ENCODE measurements around the gene GIMAP2. TPM values are rescaled to one million over a fixed set of nuclear protein-coding genes. Genes with fewer than 3 reads are reported as not detected.
"Not testable (repeated sequence)": the region's sequence is repeated elsewhere in the genome, so short reads cannot be mapped to it uniquely, and the experiment has no call there.

The GIMAP2 gene
- total RNA-seq, 1 donor from 2014 or later, result 0.54 TPM

DNA sequence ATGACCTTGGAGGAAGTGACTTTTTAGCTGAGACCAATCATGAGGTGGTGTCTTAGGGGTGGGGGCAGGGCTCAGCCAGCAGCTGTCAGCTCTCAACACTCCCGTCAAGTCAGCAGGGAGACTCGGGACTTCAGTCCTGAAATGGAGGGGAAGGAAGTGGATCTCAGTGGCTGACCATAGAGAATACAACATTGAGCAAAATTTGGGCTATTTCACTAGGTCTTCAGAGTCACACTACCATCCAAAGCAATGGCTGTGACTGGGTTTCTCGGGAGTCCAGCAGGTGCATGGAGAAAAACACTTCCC lies 36.5 kb upstream of the GIMAP2 start:
- Histone ChIP-seq H3K36me3 (ENCODE audit: control insufficient read depth, insufficient read depth, low read length) (no peaks in the 10 kb centered on the region), H3K27me3 (ENCODE audit: control insufficient read depth, insufficient read depth, low read length) (no peaks in the 10 kb centered on the region), H3K4me3 (ENCODE audit: low read depth, low read length) (no peak overlapping the region)
- no peak for DNase-seq (ENCODE audit: low read depth)
- TF ChIP-seq, protein P1, sequence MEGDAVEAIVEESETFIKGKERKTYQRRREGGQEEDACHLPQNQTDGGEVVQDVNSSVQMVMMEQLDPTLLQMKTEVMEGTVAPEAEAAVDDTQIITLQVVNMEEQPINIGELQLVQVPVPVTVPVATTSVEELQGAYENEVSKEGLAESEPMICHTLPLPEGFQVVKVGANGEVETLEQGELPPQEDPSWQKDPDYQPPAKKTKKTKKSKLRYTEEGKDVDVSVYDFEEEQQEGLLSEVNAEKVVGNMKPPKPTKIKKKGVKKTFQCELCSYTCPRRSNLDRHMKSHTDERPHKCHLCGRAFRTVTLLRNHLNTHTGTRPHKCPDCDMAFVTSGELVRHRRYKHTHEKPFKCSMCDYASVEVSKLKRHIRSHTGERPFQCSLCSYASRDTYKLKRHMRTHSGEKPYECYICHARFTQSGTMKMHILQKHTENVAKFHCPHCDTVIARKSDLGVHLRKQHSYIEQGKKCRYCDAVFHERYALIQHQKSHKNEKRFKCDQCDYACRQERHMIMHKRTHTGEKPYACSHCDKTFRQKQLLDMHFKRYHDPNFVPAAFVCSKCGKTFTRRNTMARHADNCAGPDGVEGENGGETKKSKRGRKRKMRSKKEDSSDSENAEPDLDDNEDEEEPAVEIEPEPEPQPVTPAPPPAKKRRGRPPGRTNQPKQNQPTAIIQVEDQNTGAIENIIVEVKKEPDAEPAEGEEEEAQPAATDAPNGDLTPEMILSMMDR (IDR thresholded peaks at IDR 0.05; ENCODE audit: insufficient read depth, low read length, poor library complexity, severe bottlenecking), result no peak

DNA sequence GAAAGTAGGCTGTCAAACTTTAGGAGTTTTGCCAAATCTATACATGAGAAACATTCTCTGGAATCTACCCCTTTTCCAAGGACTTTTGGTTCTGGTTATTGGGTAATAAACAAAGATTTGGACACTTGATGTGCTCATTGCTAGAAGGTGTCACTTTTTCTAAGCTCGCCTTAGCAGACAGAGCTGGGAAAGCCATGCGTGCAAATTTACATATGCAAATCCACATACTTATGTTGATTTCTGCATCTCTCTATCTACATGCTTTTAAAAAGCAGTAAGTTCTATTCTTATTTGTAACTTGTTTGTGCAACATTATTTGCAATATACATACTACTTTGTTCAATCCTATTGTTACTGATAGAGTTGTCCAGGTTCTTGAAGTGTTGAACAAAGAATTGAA lies 30.8 kb upstream of the GIMAP2 start:
- no peaks in the 10 kb centered on the region for H3K27me3 ChIP-seq (ENCODE audit: control insufficient read depth, insufficient read depth, low read length)
- no peaks in the 10 kb centered on the region for H3K36me3 ChIP-seq (ENCODE audit: control insufficient read depth, insufficient read depth, low read length)
- TF ChIP-seq, protein P1 (IDR thresholded peaks at IDR 0.05; ENCODE audit: insufficient read depth, low read length, poor library complexity, severe bottlenecking), result no peak
- DNase-seq (ENCODE audit: low read depth), result no peak
- H3K4me3 ChIP-seq (ENCODE audit: low read depth, low read length), result no peak overlapping the region

DNA sequence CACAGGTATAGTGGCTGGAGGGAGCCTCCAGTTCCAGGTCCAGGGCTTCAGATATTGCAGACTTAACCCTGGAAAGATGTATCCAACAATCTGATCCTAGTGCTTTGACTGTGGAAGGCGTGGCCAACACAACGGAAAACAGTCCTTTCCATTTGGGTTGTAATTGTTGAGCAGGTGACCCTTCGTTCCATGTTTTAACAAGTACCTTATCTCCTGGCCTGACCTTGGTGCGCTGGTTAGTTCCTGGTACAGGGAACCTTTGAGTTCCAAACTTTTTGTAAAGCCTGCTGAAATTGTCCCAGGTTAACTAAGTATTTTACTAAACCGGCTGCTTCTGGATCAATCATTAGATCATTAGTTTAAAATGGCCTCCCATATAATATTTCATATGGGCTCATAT lies 29.5 kb upstream of the GIMAP2 start:
- no peak for DNase-seq (ENCODE audit: low read depth)
- Histone ChIP-seq H3K27me3 (ENCODE audit: control insufficient read depth, insufficient read depth, low read length) (no peaks in the 10 kb centered on the region), H3K36me3 (ENCODE audit: control insufficient read depth, insufficient read depth, low read length) (no peaks in the 10 kb centered on the region), H3K4me3 (ENCODE audit: low read depth, low read length) (no peak overlapping the region)
- TF ChIP-seq, protein P1 (IDR thresholded peaks at IDR 0.05; ENCODE audit: insufficient read depth, low read length, poor library complexity, severe bottlenecking), result no peak

DNA sequence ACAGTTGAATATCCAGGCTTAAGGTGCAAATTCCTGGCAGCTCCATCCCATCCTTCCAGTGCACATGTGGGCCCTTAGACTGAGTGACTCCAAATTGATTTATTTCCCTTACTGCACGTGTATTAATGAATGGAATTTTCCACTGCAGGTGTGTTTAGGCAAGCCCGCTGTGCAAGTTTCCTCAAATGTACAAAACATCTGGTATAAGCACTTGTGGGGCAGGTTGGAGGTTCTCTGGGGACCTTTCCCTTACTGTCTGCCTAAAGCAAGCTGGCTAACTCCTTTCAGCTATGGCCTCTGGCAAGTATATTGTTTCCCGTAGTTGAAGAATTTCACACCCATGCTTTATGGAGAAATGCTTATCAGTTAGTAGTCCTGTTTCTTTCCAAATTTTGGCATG lies 28.0 kb upstream of the GIMAP2 start:
- H3K27me3 ChIP-seq (ENCODE audit: control insufficient read depth, insufficient read depth, low read length), result no peaks in the 10 kb centered on the region
- no peak overlapping the region for H3K4me3 ChIP-seq (ENCODE audit: low read depth, low read length)
- DNase-seq (ENCODE audit: low read depth), result no peak
- H3K36me3 ChIP-seq (ENCODE audit: control insufficient read depth, insufficient read depth, low read length), result no peaks in the 10 kb centered on the region
- TF ChIP-seq, protein P1 (IDR thresholded peaks at IDR 0.05; ENCODE audit: insufficient read depth, low read length, poor library complexity, severe bottlenecking), result no peak

DNA sequence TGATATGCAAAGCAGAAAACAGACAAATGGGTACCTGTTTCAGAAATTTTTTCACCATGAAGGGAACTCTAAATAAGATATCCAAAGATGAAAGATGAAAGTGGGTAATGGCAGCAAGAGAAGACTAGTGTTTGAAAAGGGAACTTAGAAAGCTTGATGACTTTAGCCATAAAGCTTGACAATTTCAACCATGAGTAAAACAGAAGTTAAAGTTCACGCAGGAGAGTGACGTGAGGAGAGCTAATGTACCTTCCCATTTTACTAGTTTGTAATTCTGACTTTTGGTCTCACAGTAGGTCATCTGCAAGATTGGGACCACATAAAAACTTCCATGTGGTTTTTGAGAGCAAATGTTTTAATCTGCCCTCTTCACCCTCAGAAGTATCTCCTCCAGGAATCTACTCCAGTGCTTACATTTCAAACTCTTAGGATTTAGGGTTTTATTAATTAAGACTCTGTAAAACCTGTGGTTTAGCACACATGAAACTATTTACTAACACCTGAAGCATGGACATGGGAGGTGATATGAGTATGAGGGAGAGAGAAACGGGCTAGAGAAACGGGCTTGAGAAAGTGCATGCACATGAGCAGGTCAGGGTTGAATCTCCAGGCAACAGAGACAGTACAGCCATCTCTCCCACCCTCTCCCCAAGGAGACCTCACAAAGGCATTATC lies 24.4 kb upstream of the GIMAP2 start:
- Histone ChIP-seq H3K4me3 (ENCODE audit: low read depth, low read length) (no peak overlapping the region), H3K36me3 (ENCODE audit: control insufficient read depth, insufficient read depth, low read length) (no peaks in the 10 kb centered on the region), H3K27me3 (ENCODE audit: control insufficient read depth, insufficient read depth, low read length) (no peaks in the 10 kb centered on the region)
- TF ChIP-seq, protein P1 (IDR thresholded peaks at IDR 0.05; ENCODE audit: insufficient read depth, low read length, poor library complexity, severe bottlenecking), result no peak
- no peak for DNase-seq (ENCODE audit: low read depth)

DNA sequence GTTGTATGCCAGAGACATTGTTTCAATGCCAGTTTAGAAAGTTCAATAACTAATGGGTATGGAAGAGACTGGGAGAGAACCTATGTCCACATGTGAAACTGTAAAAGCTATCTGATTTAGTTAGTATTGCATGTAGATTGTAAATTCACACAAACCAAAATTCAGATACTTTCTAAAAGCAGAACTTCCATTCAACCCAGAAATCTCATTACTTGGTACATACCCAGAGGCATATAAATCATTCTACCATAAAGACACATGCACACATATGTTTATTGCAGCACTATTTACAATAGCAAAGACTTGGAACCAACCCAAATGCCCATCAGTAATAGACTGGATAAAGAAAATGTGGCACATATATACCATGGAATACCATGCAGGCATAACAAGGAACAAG lies 22.7 kb upstream of the GIMAP2 start:
- H3K4me3 ChIP-seq (ENCODE audit: low read depth, low read length); DNase-seq (ENCODE audit: low read depth); H3K36me3 ChIP-seq (ENCODE audit: control insufficient read depth, insufficient read depth, low read length); H3K27me3 ChIP-seq (ENCODE audit: control insufficient read depth, insufficient read depth, low read length): not testable (repeated sequence)
